ENCODE results near the gene EIF2S2.

Gene EIF2S2

GRCh38 chr20:34079818-34080217 is 32.2 kb downstream of the EIF2S2 start:
- peaks cover 47 to 86% of the 10 kb centered on the region in 2 donors for H3K36me3 ChIP-seq (ENCODE audit: control insufficient read depth in 1 of 2, insufficient read depth in 2 of 2, low read length in 2 of 2)
- no peak overlapping the region for H3K4me3 ChIP-seq (ENCODE audit: low read depth in 1 of 2, low read length in 2 of 2)
- no peaks in the 10 kb centered on the region for H3K27me3 ChIP-seq (ENCODE audit: control insufficient read depth in 1 of 2, insufficient read depth in 2 of 2, low read length in 2 of 2)
- H3K27ac ChIP-seq (ENCODE audit: low read depth, low read length) = no peak overlapping the region
- H3K4me1 ChIP-seq (ENCODE audit: control insufficient read depth in 1 of 2, insufficient read depth in 2 of 2, low read length in 2 of 2) = peaks cover 8 to 14% of the 10 kb centered on the region in 2 donors
- no peaks in the 10 kb centered on the region for H3K9me3 ChIP-seq (ENCODE audit: control insufficient read depth in 1 of 2, low read length in 2 of 2)
- no peak overlapping the region for H3K9ac ChIP-seq (ENCODE audit: low read depth in 1 of 2, low read length in 2 of 2)

GRCh38 chr20:34078540-34078939 is 33.5 kb downstream of the EIF2S2 start:
- no peak overlapping the region for H3K27ac ChIP-seq (ENCODE audit: low read depth, low read length)
- no peak overlapping the region for H3K4me3 ChIP-seq (ENCODE audit: low read depth in 1 of 2, low read length in 2 of 2)
- H3K4me1 ChIP-seq (ENCODE audit: control insufficient read depth in 1 of 2, insufficient read depth in 2 of 2, low read length in 2 of 2) = peaks cover 8 to 11% of the 10 kb centered on the region in 2 donors
- no peak overlapping the region for H3K9ac ChIP-seq (ENCODE audit: low read depth in 1 of 2, low read length in 2 of 2)
- no peaks in the 10 kb centered on the region for H3K9me3 ChIP-seq (ENCODE audit: control insufficient read depth in 1 of 2, low read length in 2 of 2)
- H3K27me3 ChIP-seq (ENCODE audit: control insufficient read depth in 1 of 2, insufficient read depth in 2 of 2, low read length in 2 of 2) = no peaks in the 10 kb centered on the region
- H3K36me3 ChIP-seq (ENCODE audit: control insufficient read depth in 1 of 2, insufficient read depth in 2 of 2, low read length in 2 of 2) = peaks cover 52 to 94% of the 10 kb centered on the region in 2 donors

- Histone ChIP-seq H3K9me3 (ENCODE audit: control insufficient read depth in 1 of 2, low read length in 2 of 2) (no peaks in the 10 kb centered on the region), H3K36me3 (ENCODE audit: control insufficient read depth in 1 of 2, insufficient read depth in 2 of 2, low read length in 2 of 2) (peaks cover 53 to 95% of the 10 kb centered on the region in 2 donors), H3K4me1 (ENCODE audit: control insufficient read depth in 1 of 2, insufficient read depth in 2 of 2, low read length in 2 of 2) (peaks cover 0 to under 1% of the 10 kb centered on the region in 2 donors)
Measured at GRCh38 chr20:34076952-34077351, 35.1 kb downstream of the EIF2S2 start.

DNA sequence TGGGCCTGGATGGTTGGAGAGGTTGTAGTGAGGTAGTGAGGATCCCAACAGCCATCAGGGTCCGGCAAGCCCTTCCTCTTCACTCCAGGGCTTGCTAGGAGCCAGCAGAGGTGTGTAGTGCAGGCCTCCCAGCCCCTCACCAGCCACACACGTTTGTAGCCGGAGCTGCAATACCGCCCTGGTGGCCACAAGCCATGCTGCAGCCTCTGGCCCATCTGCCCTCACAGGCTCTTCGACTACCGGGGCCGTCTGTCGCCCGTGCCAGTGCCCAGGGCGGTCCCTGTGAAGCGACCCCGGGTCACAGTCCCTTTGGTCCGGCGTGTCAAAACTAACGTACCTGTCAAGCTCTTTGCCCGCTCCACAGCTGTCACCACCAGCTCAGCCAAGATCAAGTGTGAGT is 36.4 kb downstream of the EIF2S2 start:
- Histone ChIP-seq H3K36me3 (ENCODE audit: control insufficient read depth in 1 of 2, insufficient read depth in 2 of 2, low read length in 2 of 2) (peaks cover 45 to 82% of the 10 kb centered on the region in 2 donors), H3K9me3 (ENCODE audit: control insufficient read depth in 1 of 2, low read length in 2 of 2) (no peaks in the 10 kb centered on the region), H3K4me3 (ENCODE audit: low read depth in 1 of 2, low read length in 2 of 2) (no peak overlapping the region), H3K9ac (ENCODE audit: low read depth in 1 of 2, low read length in 2 of 2) (no peak overlapping the region), H3K27ac (ENCODE audit: low read depth, low read length) (no peak overlapping the region), H3K4me1 (ENCODE audit: control insufficient read depth in 1 of 2, insufficient read depth in 2 of 2, low read length in 2 of 2) (no peaks in the 10 kb centered on the region), H3K27me3 (ENCODE audit: control insufficient read depth in 1 of 2, insufficient read depth in 2 of 2, low read length in 2 of 2) (no peaks in the 10 kb centered on the region)

More at GRCh38 chr20:34076952-34077351, 35.1 kb downstream of the EIF2S2 start:
- H3K27ac ChIP-seq (ENCODE audit: low read depth, low read length) = no peak overlapping the region
- H3K9ac ChIP-seq (ENCODE audit: low read depth in 1 of 2, low read length in 2 of 2) = no peak overlapping the region
- no peak overlapping the region for H3K4me3 ChIP-seq (ENCODE audit: low read depth in 1 of 2, low read length in 2 of 2)
- no peaks in the 10 kb centered on the region for H3K27me3 ChIP-seq (ENCODE audit: control insufficient read depth in 1 of 2, insufficient read depth in 2 of 2, low read length in 2 of 2)

GRCh38 chr20:34074101-34074760 is 37.8 kb downstream of the EIF2S2 start:
- Histone ChIP-seq H3K9ac (ENCODE audit: low read depth in 1 of 2, low read length in 2 of 2) (no peak overlapping the region), H3K27ac (ENCODE audit: low read depth, low read length) (no peak overlapping the region), H3K4me1 (ENCODE audit: control insufficient read depth in 1 of 2, insufficient read depth in 2 of 2, low read length in 2 of 2) (peaks cover 5 to 6% of the 10 kb centered on the region in 2 donors), H3K36me3 (ENCODE audit: control insufficient read depth in 1 of 2, insufficient read depth in 2 of 2, low read length in 2 of 2) (peaks cover 32 to 68% of the 10 kb centered on the region in 2 donors), H3K4me3 (ENCODE audit: low read depth in 1 of 2, low read length in 2 of 2) (no peak overlapping the region), H3K27me3 (ENCODE audit: control insufficient read depth in 1 of 2, insufficient read depth in 2 of 2, low read length in 2 of 2) (no peaks in the 10 kb centered on the region), H3K9me3 (ENCODE audit: control insufficient read depth in 1 of 2, low read length in 2 of 2) (no peaks in the 10 kb centered on the region)

GRCh38 chr20:34072778-34073177 is 39.3 kb downstream of the EIF2S2 start:
- H3K27ac ChIP-seq (ENCODE audit: low read depth, low read length) = no peak overlapping the region
- no peak overlapping the region for H3K4me3 ChIP-seq (ENCODE audit: low read depth in 1 of 2, low read length in 2 of 2)
- peaks cover 13 to 19% of the 10 kb centered on the region in 2 donors for H3K4me1 ChIP-seq (ENCODE audit: control insufficient read depth in 1 of 2, insufficient read depth in 2 of 2, low read length in 2 of 2)
- H3K9me3 ChIP-seq (ENCODE audit: control insufficient read depth in 1 of 2, low read length in 2 of 2) = no peaks in the 10 kb centered on the region
- peaks cover 18 to 53% of the 10 kb centered on the region in 2 donors for H3K36me3 ChIP-seq (ENCODE audit: control insufficient read depth in 1 of 2, insufficient read depth in 2 of 2, low read length in 2 of 2)
- no peaks in the 10 kb centered on the region for H3K27me3 ChIP-seq (ENCODE audit: control insufficient read depth in 1 of 2, insufficient read depth in 2 of 2, low read length in 2 of 2)
- H3K9ac ChIP-seq (ENCODE audit: low read depth in 1 of 2, low read length in 2 of 2) = no peak overlapping the region

DNA sequence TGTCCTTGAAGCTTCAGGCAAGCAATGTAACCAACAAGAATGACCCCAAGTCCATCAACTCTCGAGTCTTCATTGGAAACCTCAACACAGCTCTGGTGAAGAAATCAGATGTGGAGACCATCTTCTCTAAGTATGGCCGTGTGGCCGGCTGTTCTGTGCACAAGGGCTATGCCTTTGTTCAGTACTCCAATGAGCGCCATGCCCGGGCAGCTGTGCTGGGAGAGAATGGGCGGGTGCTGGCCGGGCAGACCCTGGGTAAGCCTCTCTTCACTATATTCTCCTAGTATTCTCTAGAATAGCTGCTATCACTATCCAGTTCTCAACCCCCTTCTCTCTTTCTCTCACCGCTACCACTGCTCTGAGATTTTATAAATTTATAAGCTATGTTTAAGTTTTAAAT is 40.0 kb downstream of the EIF2S2 start:
- Histone ChIP-seq H3K27ac (ENCODE audit: low read depth, low read length) (no peak overlapping the region), H3K4me3 (ENCODE audit: low read depth in 1 of 2, low read length in 2 of 2) (no peak overlapping the region), H3K4me1 (ENCODE audit: control insufficient read depth in 1 of 2, insufficient read depth in 2 of 2, low read length in 2 of 2) (peaks cover 13 to 19% of the 10 kb centered on the region in 2 donors), H3K9ac (ENCODE audit: low read depth in 1 of 2, low read length in 2 of 2) (no peak overlapping the region), H3K27me3 (ENCODE audit: control insufficient read depth in 1 of 2, insufficient read depth in 2 of 2, low read length in 2 of 2) (no peaks in the 10 kb centered on the region), H3K36me3 (ENCODE audit: control insufficient read depth in 1 of 2, insufficient read depth in 2 of 2, low read length in 2 of 2) (peaks cover 12 to 46% of the 10 kb centered on the region in 2 donors), H3K9me3 (ENCODE audit: control insufficient read depth in 1 of 2, low read length in 2 of 2) (no peaks in the 10 kb centered on the region)

DNA sequence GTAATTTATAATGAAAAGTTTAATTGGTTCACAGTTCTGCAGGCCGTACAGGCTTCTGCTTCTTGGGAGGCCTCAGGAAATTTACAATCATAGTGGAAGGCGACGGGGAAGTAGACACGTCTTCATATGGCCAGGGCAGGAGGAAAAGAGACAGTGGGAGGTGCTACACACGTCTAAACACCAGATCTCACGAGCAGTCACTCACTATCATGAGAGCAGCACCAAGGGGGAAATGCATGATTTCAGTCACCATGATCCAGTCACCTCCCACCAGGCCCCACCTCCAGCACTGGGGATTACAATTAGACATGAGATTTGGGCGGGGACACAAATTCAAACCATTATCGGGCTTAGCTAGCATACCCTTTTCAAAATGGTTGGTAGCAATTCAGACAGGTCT is 41.2 kb downstream of the EIF2S2 start:
- Histone ChIP-seq H3K4me1 (ENCODE audit: control insufficient read depth in 1 of 2, insufficient read depth in 2 of 2, low read length in 2 of 2) (peaks cover 13 to 19% of the 10 kb centered on the region in 2 donors), H3K4me3 (ENCODE audit: low read depth in 1 of 2, low read length in 2 of 2) (no peak overlapping the region), H3K36me3 (ENCODE audit: control insufficient read depth in 1 of 2, insufficient read depth in 2 of 2, low read length in 2 of 2) (peaks cover 11 to 35% of the 10 kb centered on the region in 2 donors), H3K27ac (ENCODE audit: low read depth, low read length) (no peak overlapping the region), H3K9me3 (ENCODE audit: control insufficient read depth in 1 of 2, low read length in 2 of 2) (no peaks in the 10 kb centered on the region), H3K9ac (ENCODE audit: low read depth in 1 of 2, low read length in 2 of 2) (no peak overlapping the region), H3K27me3 (ENCODE audit: control insufficient read depth in 1 of 2, insufficient read depth in 2 of 2, low read length in 2 of 2) (no peaks in the 10 kb centered on the region)

DNA sequence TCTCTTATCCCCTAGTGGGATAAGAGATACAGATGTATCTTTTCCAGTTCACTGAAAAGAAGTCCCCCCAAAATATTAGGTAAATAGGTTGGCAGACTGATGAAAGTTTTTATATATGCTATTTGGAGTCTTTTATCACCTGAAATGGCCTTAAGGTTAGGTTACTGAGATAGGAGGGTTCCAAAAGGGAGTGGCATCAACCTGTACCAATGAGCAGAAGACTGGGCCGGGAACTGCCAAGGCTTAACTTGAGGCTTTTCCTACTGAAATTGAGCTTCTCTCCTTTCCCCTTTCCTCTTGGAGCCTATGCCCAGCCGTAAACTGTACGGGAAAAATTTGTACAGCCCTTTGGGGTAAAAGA is 42.0 kb downstream of the EIF2S2 start:
- no peak overlapping the region for H3K9ac ChIP-seq (ENCODE audit: low read depth in 1 of 2, low read length in 2 of 2)
- H3K4me3 ChIP-seq (ENCODE audit: low read depth in 1 of 2, low read length in 2 of 2) = no peak overlapping the region
- peaks cover 11 to 34% of the 10 kb centered on the region in 2 donors for H3K36me3 ChIP-seq (ENCODE audit: control insufficient read depth in 1 of 2, insufficient read depth in 2 of 2, low read length in 2 of 2)
- H3K9me3 ChIP-seq (ENCODE audit: control insufficient read depth in 1 of 2, low read length in 2 of 2) = no peaks in the 10 kb centered on the region
- no peak overlapping the region for H3K27ac ChIP-seq (ENCODE audit: low read depth, low read length)
- H3K27me3 ChIP-seq (ENCODE audit: control insufficient read depth in 1 of 2, insufficient read depth in 2 of 2, low read length in 2 of 2) = no peaks in the 10 kb centered on the region
- H3K4me1 ChIP-seq (ENCODE audit: control insufficient read depth in 1 of 2, insufficient read depth in 2 of 2, low read length in 2 of 2) = peaks cover 13 to 19% of the 10 kb centered on the region in 2 donors

GRCh38 chr20:34069341-34070078 is 42.5 kb downstream of the EIF2S2 start:
- no peak overlapping the region for H3K27ac ChIP-seq (ENCODE audit: low read depth, low read length)
- H3K27me3 ChIP-seq (ENCODE audit: control insufficient read depth in 1 of 2, insufficient read depth in 2 of 2, low read length in 2 of 2) = no peaks in the 10 kb centered on the region
- H3K4me3 ChIP-seq (ENCODE audit: low read depth in 1 of 2, low read length in 2 of 2) = no peak overlapping the region
- H3K9me3 ChIP-seq (ENCODE audit: control insufficient read depth in 1 of 2, low read length in 2 of 2) = no peaks in the 10 kb centered on the region
- H3K9ac ChIP-seq (ENCODE audit: low read depth in 1 of 2, low read length in 2 of 2) = no peak overlapping the region
- peaks cover 13 to 19% of the 10 kb centered on the region in 2 donors for H3K4me1 ChIP-seq (ENCODE audit: control insufficient read depth in 1 of 2, insufficient read depth in 2 of 2, low read length in 2 of 2)
- peaks cover 11 to 31% of the 10 kb centered on the region in 2 donors for H3K36me3 ChIP-seq (ENCODE audit: control insufficient read depth in 1 of 2, insufficient read depth in 2 of 2, low read length in 2 of 2)
